Stimulated activated naive CD4-positive, alpha-beta T cell (primary cell): ENCODE measurements around the gene ARHGAP20.
A peak's percentile ranks its signal among the peaks of the same experiment; 100 is the strongest.

ENCODE experiments used
- DNase-seq, 6 experiments: peaks; one replicate each; lab custom pipeline; 2025; lab: John Stamatoyannopoulos, UW

The ARHGAP20 gene, protein sequence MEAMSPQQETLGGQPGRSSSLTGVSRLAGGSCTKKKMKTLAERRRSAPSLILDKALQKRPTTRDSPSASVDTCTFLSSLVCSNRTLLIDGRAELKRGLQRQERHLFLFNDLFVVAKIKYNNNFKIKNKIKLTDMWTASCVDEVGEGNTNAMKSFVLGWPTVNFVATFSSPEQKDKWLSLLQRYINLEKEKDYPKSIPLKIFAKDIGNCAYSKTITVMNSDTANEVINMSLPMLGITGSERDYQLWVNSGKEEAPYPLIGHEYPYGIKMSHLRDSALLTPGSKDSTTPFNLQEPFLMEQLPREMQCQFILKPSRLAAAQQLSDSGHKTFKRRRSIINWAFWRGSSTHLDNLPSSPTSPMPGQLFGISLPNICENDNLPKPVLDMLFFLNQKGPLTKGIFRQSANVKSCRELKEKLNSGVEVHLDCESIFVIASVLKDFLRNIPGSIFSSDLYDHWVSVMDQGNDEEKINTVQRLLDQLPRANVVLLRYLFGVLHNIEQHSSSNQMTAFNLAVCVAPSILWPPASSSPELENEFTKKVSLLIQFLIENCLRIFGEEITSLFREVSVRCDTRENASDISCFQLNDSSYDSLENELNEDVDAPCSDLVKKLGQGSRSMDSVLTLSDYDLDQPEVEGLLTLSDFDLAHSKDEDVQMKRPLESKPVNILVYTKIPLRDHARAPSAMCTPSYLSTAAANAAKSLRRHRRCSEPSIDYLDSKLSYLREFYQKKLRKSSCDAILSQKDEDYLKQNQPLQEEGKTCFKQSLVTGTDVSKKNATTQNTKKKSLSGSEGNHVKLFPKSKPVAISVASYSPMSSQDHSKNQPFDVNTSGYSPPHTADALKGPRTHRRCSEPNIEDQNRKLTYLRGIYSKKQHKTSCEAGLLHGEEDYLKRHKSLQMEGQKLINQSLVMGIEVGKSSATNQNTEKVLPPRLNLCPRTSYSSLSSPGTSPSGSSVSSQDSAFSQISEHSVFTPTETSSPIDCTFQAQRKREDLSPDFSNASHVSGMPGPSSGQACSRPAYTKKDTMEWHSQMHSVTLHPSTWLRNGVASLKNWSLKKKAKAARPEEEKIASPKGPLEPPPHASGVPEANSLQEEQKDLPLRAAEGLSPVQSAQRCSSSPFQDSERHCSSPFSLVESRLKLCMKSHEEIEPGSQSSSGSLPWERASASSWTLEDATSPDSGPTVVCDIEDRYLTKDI

GRCh38 chr11:110711776-110712658 is at the start of gene ARHGAP20:
TSS of gene ARHGAP20 (minus strand) at chr11:110712437. CDS start at chr11:110712231, 206 bp downstream.
- peak in 3 of 6 experiments; percentile 0 to 22 (median 20) for DNase-seq

- no peak for DNase-seq
Measured at GRCh38 chr11:110761991-110762390, 49.8 kb upstream of the ARHGAP20 start.

DNA sequence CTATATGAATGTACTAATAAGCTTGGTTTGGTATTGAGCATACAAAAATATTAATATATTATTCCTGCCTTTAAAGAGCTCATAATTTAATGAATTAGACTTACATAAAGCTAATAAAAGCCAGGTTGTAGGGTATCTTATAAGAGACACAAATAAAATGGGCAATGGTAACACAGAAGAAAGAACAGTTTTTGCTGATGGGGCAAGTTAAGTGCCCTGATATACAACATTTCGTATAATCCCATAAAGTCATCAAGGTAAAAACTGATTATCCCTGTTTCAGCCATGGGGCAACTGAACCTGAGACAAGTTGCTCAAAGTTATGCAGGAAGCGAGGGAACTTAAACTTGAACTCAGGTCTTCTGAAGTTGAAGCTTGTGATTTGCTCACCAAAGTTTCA is 48.9 kb upstream of the ARHGAP20 start:
- DNase-seq = no peak

DNA sequence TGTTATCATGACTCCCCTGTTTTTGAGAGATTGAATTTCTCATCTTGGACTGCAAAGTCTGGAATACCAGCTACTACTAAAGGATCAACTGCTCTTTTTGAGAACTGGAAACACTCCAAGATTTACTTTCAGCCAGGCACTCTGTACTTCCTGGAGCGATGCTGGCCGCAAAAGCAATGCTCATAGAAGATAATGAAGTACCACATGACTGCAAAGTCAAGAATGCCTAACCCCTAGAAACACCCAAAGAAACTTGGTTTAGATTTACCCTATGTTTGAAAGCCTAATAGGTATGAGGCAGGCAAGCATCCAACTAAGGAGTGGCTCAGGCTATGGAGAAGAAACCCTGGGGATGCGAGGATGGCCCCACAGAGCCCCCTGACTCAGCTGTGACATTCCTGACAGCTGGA is 47.7 kb upstream of the ARHGAP20 start:
- DNase-seq = no peak

DNA sequence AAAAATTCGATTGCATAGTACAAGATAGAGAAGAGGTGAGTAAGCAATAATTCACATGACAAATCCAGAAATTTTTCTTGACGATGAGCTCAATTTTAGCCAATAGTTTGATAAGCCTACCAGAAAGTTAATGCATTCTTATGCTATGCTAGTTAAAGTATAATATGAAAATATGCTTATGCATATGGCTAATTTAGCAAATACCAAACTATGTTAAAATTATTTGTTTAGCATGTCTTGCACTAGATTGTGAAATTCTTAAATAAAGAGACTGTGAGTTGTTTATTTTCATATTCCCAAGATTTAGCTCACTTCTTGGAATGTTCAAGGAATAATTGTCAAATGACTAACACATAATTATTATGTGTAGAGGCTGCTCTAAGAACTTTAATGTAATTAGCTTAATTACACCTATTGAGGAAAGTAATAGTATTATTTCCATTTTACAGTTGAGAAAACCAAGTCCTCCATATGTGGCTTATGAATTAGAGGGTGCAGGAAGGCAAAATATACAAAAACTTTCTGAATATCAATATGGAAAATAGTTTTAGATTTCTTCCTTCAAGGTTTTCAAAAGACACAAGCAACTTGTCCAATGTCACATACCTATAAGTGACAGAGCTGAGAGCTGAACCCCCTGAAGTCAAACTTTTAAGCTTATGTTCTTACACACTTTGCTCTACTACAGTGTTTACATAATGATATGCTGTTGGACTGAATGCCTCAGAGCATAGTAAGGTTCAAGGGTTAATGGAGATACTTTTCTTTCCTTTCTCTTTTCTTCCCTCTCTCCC is 45.9 kb upstream of the ARHGAP20 start:
- DNase-seq = no peak

- DNase-seq = no peak
Measured at GRCh38 chr11:110757066-110757465, 44.8 kb upstream of the ARHGAP20 start.

- no peak for DNase-seq
Measured at GRCh38 chr11:110755941-110756340, 43.7 kb upstream of the ARHGAP20 start.

- DNase-seq = no peak
Measured at GRCh38 chr11:110752890-110753289, 40.7 kb upstream of the ARHGAP20 start.

GRCh38 chr11:110750100-110750499 is 37.9 kb upstream of the ARHGAP20 start:
- no peak for DNase-seq

GRCh38 chr11:110747531-110747930 is 35.3 kb upstream of the ARHGAP20 start:
- no peak for DNase-seq

DNA sequence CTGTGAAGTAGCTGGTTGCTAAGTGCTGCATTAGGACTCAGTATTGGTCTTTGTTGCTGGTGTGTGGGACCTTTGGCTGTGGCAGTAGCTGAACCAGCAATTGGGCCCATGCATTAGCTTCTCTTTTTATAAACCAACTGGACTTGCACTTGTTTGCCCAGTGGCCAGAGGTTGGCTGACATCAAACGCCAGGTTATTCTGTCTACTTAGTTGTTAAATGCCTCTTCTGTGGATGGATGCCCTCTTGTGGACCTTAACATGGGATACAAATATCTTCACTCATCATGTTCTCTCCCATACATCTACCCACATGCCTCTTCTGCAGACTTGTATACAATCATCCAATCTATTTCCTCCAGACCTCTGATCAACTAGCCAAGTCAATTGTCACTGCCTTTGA is 26.4 kb upstream of the ARHGAP20 start:
- no peak for DNase-seq

DNA sequence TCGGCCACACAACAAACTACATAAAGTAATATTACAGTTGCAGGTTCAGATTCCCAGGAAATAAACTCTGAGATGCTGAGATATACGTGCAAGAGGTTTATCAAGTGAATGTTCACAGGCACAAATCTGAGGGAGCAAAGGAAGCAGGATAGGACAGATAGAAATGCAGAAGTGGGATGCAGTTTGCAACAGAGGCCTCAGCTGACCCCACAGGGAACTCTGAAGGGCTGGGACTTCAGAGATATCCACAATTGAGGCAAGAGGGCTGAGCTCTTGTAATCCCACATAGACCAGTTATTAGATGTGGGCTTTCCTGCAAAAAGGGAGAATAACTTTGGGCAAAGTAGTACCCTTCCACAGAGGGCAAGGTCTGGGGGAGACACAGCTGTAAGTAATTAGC is 25.4 kb upstream of the ARHGAP20 start:
- no peak for DNase-seq

DNA sequence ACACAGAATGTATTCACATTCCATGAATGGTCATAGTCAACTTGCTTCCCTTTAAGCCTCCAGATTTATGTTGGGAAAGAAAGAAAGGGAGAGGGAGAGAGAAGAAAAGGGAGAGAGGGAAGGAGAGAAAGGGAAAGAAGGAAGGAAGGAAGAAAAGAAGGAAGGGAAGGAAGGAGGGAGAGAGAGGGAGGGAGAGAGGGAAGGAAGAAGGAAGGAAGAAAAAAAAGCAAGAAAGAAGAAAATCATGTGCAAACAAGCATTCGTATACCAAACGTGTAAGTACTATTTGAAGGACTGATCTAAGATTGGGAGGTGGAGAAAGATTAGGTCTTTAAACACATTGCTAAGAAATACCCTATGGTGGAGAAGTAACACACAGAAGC is 23.9 kb upstream of the ARHGAP20 start:
- no peak for DNase-seq

GRCh38 chr11:110735455-110736170 is 23.4 kb upstream of the ARHGAP20 start:
- DNase-seq = no peak

DNA sequence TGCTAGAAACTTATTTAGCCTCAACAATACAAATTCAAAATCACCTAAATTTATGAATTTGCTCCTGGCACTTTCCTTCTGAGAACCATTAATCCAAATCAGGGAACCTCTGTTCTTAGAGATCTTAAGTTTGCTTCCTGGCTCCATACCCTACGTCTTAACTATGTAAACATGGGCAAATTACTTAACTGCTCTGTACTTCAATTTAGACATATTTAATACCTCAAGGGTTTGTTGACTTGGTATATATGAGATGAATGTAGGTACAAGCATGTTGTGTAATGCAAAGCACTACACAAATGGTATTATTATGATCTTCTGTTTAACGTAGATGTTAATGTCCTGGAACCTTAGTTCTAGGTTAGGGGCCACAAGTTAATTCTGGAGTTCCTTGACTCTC is 22.6 kb upstream of the ARHGAP20 start:
- DNase-seq = no peak

- no peak for DNase-seq
Measured at GRCh38 chr11:110730773-110731172, 18.5 kb upstream of the ARHGAP20 start.

DNA sequence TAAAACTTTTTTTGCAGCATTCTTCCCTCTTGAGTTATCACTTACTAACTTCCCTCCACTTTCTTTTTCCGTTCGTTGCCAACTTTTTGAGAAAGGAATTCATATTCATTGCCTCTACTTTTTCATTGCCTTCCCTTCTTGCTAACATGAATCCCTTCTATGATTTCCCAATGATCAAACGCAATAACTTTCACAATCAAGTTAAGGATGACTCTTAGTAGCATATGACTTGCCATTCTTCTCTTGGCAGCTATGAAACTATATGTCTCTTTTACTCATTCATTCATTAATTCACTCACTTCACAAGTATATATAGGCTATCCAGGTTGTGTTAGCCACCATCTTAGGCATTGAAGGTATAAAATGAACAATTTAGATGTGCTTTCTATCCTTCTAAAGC is 16.6 kb upstream of the ARHGAP20 start:
- no peak for DNase-seq

- DNase-seq = no peak
Measured at GRCh38 chr11:110728476-110728875, 16.2 kb upstream of the ARHGAP20 start.

DNA sequence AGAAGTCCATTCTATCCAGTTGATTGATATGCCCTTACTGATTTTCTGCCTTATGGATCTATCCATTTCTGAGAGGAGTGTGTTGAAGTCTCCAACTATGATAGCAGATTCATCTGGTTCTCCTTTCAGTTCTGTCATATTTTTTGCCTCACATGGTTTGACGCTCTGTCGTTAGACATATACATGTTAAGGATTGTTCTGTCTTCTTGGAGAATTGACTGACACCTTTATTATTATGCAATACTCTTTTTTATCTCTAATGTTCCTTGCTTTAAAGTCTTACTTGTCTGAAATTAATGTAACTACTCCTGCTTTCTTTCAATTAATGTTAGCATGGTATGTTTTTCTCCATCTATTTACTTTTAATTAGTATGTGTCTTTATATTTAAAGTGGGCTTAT is 12.1 kb upstream of the ARHGAP20 start:
- DNase-seq = no peak
